ENCODE data around the gene SPG7. TPM values are rescaled to one million over a fixed set of nuclear protein-coding genes. Genes with fewer than 3 reads are reported as not detected.

Gene SPG7
- total and polyA plus RNA-seq, 9 of the 15 experiments (the other 6 are each of a cell fraction or from before 2014, with no cell fraction given), result 5.8 to 89.1 (median 49.4) TPM

- TF ChIP-seq HDAC3 (IDR thresholded peaks at IDR 0.05; ENCODE audit: borderline replicate concordance, partially characterized antibody) (no peak), ETS1 (conservative IDR thresholded peaks at IDR 0.05; ENCODE audit: control insufficient read depth, low read depth, low read length) (peak; percentile 67; the same call in 1 of the 2 replicates), MCM3 (IDR thresholded peaks at IDR 0.05) (no peak), ESRRB (CRISPR knock-in tag; IDR thresholded peaks at IDR 0.05; ENCODE audit: borderline replicate concordance) (no peak), TFAP4 (CRISPR knock-in tag; IDR thresholded peaks at IDR 0.05; ENCODE audit: borderline replicate concordance) (peak; percentile 61), POU5F1 (IDR thresholded peaks at IDR 0.05; ENCODE audit: borderline replicate concordance, low read depth, low read length, partially characterized antibody) (no peak), SMARCA5 (IDR thresholded peaks at IDR 0.05) (no peak), TGIF2 (CRISPR knock-in tag; IDR thresholded peaks at IDR 0.05) (peak; percentile 91), BMI1 (IDR thresholded peaks at IDR 0.05; ENCODE audit: low read length) (no peak), KDM4B (IDR thresholded peaks at IDR 0.05; ENCODE audit: borderline replicate concordance in 2 of 2, low read depth in 1 of 2) (no peak; a peak in 1 of 4 replicates), TEAD4 (IDR thresholded peaks at IDR 0.05; ENCODE audit: low read length) (no peak), TEAD4 (CRISPR knock-in tag; IDR thresholded peaks at IDR 0.05; ENCODE audit: borderline replicate concordance) (no peak), ZNF76 (CRISPR knock-in tag; IDR thresholded peaks at IDR 0.05; ENCODE audit: borderline replicate concordance) (peak; percentile 84; the same call in 1 of the 2 replicates), RNF219 (CRISPR knock-in tag; IDR thresholded peaks at IDR 0.05) (no peak), BRCA1 (IDR thresholded peaks at IDR 0.05) (no peak), BRCA1 (CRISPR knock-in tag; IDR thresholded peaks at IDR 0.05) (no peak), IRF9 (tag; IDR thresholded peaks at IDR 0.05) (no peak), ZNF174 (CRISPR knock-in tag; IDR thresholded peaks at IDR 0.05) (no peak), ZNF740 (CRISPR knock-in tag; IDR thresholded peaks at IDR 0.05) (peak; percentile 86; the same call in 1 of the 2 replicates), ZNF740 (tag; IDR thresholded peaks at IDR 0.05) (peak in 1 of 2 experiments; percentile 84; a peak in 2 of 4 replicates), ZKSCAN8 (CRISPR knock-in tag; IDR thresholded peaks at IDR 0.05) (no peak), POLR2AphosphoS5 (IDR thresholded peaks at IDR 0.05; ENCODE audit: control insufficient read depth, insufficient read depth, low read depth, low read length) (peak; percentile 98)
These were observed 52.4 kb downstream of the SPG7 start, which contains the start of gene RPL13 (continued) for GRCh38 chr16:89560378-89561141.
